Breast epithelium (tissue), 4 donors: ENCODE measurements around the gene MAP4. TPM values are rescaled to one million over a fixed set of nuclear protein-coding genes. Genes with fewer than 3 reads are reported as not detected.

ENCODE experiments used
- DNase-seq, 2 donors: peaks; one replicate each; pipeline ENCODE4 v3.0.0-alpha.2; 2019; ENCODE audit warnings: low spot score in 2 of 2
- H3K27ac ChIP-seq, 2 donors: fragments of 200-600 bp; sonication (generic) in 1 of 2; one replicate each; pipeline ENCODE4 v1.5.1; 2016 to 2019; ENCODE audit warnings: mild to moderate bottlenecking in 1 of 2
- H3K27me3 ChIP-seq, 2 donors: fragments of 200-600 bp; sonication (generic) in 1 of 2; one replicate each; pipeline versions ENCODE4 v1.5.1 to v1.6.0; 2017 to 2019; ENCODE audit warnings: control low read depth in 1 of 2, mild to moderate bottlenecking in 1 of 2
- H3K36me3 ChIP-seq: fragments of 200-600 bp; one replicate; pipeline ENCODE4 v1.5.1; 2019
- H3K4me1 ChIP-seq, 2 donors: fragments of 200-600 bp; sonication (generic); one replicate each; pipeline ENCODE4 v1.5.1; 2016 to 2019; ENCODE audit warnings: control low read depth in 1 of 2
- H3K4me3 ChIP-seq, 3 donors: fragments of 200-600 bp; sonication (generic); 1 replicate in 2 of 3; 2 replicates in 1 of 3; pipeline ENCODE4 v1.5.1; 2016 to 2019; ENCODE audit warnings: mild to moderate bottlenecking in 3 of 3, moderate library complexity in 2 of 3
- H3K9me3 ChIP-seq, 2 donors: fragments of 200-600 bp; sonication (generic) in 1 of 2; one replicate each; pipeline ENCODE4 v1.5.1; 2016 to 2019; ENCODE audit warnings: control low read depth in 1 of 2
- CTCF ChIP-seq, 3 donors: fragments of 450-650 bp; IDR thresholded peaks; one replicate each; pipeline ENCODE4 v1.5.1; 2016 to 2017; ENCODE audit warnings: antibody characterized with exemption in 3 of 3, mild to moderate bottlenecking in 3 of 3, moderate library complexity in 3 of 3
- POLR2A ChIP-seq: fragments of 450-650 bp; IDR thresholded peaks from one replicate; pipeline ENCODE4 v1.6.1; 2016; ENCODE audit warnings: antibody characterized with exemption, mild to moderate bottlenecking, moderate library complexity
- POLR2AphosphoS5 ChIP-seq, 3 donors: sonication (generic); formaldehyde crosslinking; IDR thresholded peaks; one replicate each; pipeline ENCODE4 v1.6.1; 2017; ENCODE audit warnings: antibody characterized with exemption in 3 of 3
- intact Hi-C: fragments of 100-400 bp; cut with DNase I; formaldehyde crosslinking; loops from one replicate; pipeline ENCODE4 v1.15.1; 2023; ENCODE audit warnings: low total_unique reads
- total RNA-seq, 3 donors: library from RNA; depleted of rRNA; stranded (reverse); fragments of >200 nt; gene quantifications; one replicate each; pipeline ENCODE4 v1.1.0, GENCODE V29; 2016

Gene MAP4
- total RNA-seq, 3 donors from 2014 or later, result 72.0 to 167 (median 99.0) TPM

DNA sequence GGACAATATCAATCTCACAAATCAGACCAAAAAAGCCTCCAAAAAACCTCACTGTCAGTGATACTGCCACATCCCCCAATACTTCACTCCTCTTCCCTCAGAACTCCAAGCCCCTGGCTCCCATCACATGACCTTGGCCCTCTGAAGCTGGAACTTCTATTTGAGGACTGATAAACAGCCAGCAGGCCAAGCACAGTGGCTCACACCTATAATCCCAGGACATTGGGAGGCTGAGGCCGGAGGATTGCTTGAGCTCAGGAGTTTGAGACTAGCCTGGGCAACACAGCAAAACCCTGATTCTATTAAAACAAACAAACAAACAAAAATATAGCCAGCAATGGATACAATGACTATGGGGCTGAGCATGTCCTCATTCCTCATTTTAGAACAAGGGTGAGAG, 55.2 kb downstream of the MAP4 start:
- no peak overlapping the region for H3K4me3 ChIP-seq

DNA sequence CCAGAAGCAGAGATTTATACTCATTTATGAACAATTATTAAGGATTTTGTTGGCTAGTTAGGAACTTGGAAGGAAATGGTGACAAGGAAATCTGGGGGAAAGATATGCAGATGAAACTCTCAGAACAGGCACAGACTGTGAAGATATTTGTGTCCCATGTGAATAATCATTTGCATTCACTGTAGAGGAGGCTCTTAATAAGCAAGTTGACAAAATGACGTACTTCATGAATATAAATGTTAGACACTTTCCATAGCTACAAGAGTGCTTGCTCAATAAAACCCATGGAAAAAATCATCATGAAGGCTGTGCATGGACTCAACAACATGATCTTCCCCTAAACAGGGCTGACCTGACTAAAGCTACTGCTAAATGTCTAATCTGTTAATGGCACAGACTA, 59.7 kb downstream of the MAP4 start:
- no peak for TF ChIP-seq CTCF (IDR thresholded peaks at IDR 0.05)
- TF ChIP-seq POLR2AphosphoS5 (IDR thresholded peaks at IDR 0.05), result no peak
- TF ChIP-seq POLR2A, result no peak
- Histone ChIP-seq H3K27me3 (no peaks in the 10 kb centered on the region), H3K27ac (no peak overlapping the region), H3K9me3 (no peaks in the 10 kb centered on the region), H3K4me3 (no peak overlapping the region), H3K4me1 (no peaks in the 10 kb centered on the region), H3K36me3 (no peaks in the 10 kb centered on the region)
- DNase-seq, result no peak
- intact Hi-C loops, result no loop called here

More for the DNA sequence above, 55.2 kb downstream of the MAP4 start:
- peaks cover 0 to 4% of the 10 kb centered on the region in 2 donors for H3K4me1 ChIP-seq
- intact Hi-C loops, result no loop called here
- H3K27ac ChIP-seq, result peak overlapping the region in 1 of 2 donors; percentile 64
- TF ChIP-seq POLR2AphosphoS5 (IDR thresholded peaks at IDR 0.05), result no peak
- TF ChIP-seq POLR2A, result no peak
- no peak for TF ChIP-seq CTCF (IDR thresholded peaks at IDR 0.05)
- H3K9me3 ChIP-seq, result no peaks in the 10 kb centered on the region
- H3K36me3 ChIP-seq, result no peaks in the 10 kb centered on the region
- no peaks in the 10 kb centered on the region for H3K27me3 ChIP-seq
- DNase-seq, result no peak

DNA sequence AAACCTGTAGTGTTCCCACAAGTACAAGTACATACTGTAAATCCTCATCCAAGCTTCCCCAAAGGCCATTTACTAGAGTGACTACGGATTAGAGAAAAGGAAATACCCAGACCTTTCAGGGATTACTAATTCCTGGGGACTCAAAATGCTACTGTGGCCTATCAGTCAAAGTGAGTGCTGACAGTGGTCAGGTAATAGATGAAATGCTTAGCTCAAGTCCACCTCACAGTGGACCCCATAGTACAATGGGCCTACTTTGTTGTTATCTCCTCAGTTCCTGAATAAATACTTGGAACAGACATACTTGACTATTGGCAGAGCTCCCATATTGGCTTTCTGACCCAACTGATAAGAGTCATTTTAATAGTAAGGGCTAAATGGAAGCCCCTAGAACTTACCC, 61.6 kb downstream of the MAP4 start:
- no peaks in the 10 kb centered on the region for H3K27me3 ChIP-seq
- no peaks in the 10 kb centered on the region for H3K36me3 ChIP-seq
- no peak overlapping the region for H3K4me3 ChIP-seq
- no peaks in the 10 kb centered on the region for H3K9me3 ChIP-seq
- H3K4me1 ChIP-seq, result no peaks in the 10 kb centered on the region
- H3K27ac ChIP-seq, result no peak overlapping the region
- intact Hi-C loops, result loop anchor here (5.0 kb wide), 1 partner anchor 693 kb away; no protein-coding TSS in a partner anchor
- TF ChIP-seq POLR2A (no peak), POLR2AphosphoS5 (IDR thresholded peaks at IDR 0.05) (no peak), CTCF (IDR thresholded peaks at IDR 0.05) (no peak)
- DNase-seq, result no peak

DNA sequence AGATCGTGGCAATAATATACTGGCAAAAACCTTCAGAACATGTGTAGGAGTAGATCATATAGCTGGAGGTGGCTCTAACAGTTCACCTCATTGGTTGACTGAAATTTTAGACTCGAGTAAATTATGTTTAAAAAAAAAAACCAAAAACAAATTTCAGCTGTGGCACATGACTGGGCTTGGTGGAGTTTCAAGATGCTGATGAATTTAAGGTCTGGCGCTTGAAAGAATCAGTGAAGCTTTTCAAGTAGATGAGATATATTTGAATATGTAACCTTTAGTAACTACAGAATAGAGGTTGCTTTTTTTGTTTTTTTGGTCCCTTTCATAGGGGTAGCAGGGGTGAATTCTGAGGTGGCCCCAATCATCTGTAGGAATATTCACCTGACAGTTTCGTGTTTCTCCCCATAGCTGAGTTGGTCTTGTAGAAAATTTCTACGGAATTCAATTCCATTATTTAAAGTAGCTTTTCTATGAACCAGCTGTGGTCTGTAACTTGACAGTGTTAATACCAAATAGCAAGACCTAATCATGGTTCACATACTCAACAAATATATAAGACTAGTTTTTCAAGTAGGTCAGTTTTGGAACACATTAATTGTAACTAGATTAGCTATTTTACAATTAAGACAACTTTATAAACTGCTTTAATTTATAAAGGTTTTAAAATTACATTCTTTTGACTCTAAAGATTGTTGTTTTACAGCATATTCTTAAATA, 65.6 kb downstream of the MAP4 start:
- Histone ChIP-seq H3K9me3 (no peaks in the 10 kb centered on the region), H3K27me3 (no peaks in the 10 kb centered on the region), H3K36me3 (no peaks in the 10 kb centered on the region), H3K4me3 (no peak overlapping the region), H3K27ac (no peak overlapping the region), H3K4me1 (no peaks in the 10 kb centered on the region)
- TF ChIP-seq CTCF (IDR thresholded peaks at IDR 0.05) (no peak), POLR2A (no peak), POLR2AphosphoS5 (IDR thresholded peaks at IDR 0.05) (no peak)
- intact Hi-C loops, result loop anchor here (5.0 kb wide), 1 partner anchor 697 kb away; no protein-coding TSS in a partner anchor
- no peak for DNase-seq

DNA sequence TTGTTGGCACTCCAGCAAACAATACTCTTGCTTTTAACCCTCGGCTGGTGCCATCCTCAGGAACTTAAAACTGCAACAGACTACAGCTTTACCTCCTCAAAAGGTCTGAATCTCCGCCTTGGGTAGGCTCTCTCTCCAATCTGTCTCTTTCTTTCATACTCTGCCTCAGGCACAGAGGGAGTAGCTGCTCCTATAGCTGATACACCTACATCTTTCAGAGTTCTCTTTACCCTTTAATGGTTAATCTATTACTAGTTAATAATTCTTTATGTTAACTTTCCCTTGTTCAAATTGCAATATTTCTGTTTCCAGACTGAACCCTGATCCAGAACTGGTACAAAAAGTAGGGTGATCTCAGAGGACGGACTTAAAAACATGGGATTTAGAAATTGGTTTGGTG, 66.2 kb downstream of the MAP4 start:
- no peak for DNase-seq
- Histone ChIP-seq H3K4me1 (no peaks in the 10 kb centered on the region), H3K4me3 (no peak overlapping the region), H3K27me3 (no peaks in the 10 kb centered on the region), H3K27ac (no peak overlapping the region), H3K9me3 (no peaks in the 10 kb centered on the region), H3K36me3 (no peaks in the 10 kb centered on the region)
- intact Hi-C loops, result loop anchor here (5.0 kb wide), 1 partner anchor 697 kb away; no protein-coding TSS in a partner anchor
- TF ChIP-seq POLR2AphosphoS5 (IDR thresholded peaks at IDR 0.05) (no peak), CTCF (IDR thresholded peaks at IDR 0.05) (no peak), POLR2A (no peak)
